ENCODE measurements around the gene PRRC2C. TPM values are rescaled to one million over a fixed set of nuclear protein-coding genes. Genes with fewer than 3 reads are reported as not detected.

PRRC2C gene
- total RNA-seq, 1 experiment from 2014 or later = 208 TPM

DNA sequence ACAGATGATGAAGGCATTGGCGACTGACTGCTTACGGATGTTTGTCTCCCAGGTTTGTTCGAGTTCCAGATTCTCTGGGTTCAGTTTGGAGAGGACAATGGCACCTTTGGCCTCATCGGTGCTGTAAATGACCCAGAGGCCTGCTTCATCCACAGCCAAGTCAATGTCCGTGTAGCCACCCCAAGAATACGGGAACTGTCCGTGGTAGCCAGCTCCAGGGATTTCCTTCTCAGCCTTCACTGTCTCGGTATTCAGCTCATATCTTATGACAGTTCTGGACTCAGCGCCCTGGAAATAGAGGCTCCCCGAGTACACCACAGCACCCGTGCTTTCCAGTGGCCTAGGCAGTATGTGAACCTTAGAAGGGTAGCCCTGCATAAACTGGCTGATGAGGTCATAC lies 150.8 kb downstream of the PRRC2C start:
- H3K4me3 ChIP-seq (ENCODE audit: low read depth, low read length) = no peak overlapping the region
- no TSS peak for BruUV-seq (replicated peaks)
- Mint-ChIP-seq H3K4me3 (ENCODE audit: unreplicated experiment) (no peak overlapping the region), H3K9me3 (ENCODE audit: unreplicated experiment) (no peaks in the 10 kb centered on the region), H3K36me3 (ENCODE audit: insufficient read depth, unreplicated experiment) (no peaks in the 10 kb centered on the region), H3K27me3 (ENCODE audit: insufficient read depth, unreplicated experiment) (no peaks in the 10 kb centered on the region), H3K27ac (ENCODE audit: unreplicated experiment) (no peak overlapping the region), H3K4me1 (ENCODE audit: low read depth, unreplicated experiment) (no peaks in the 10 kb centered on the region)
- ChIA-PET CTCF (no interaction called here), POLR2A (no interaction called here)
- H3K27me3 ChIP-seq (replicated peaks; ENCODE audit: control insufficient read depth, insufficient read depth, low read length) = no peaks in the 10 kb centered on the region
- H3K4me1 ChIP-seq = no peaks in the 10 kb centered on the region
- H3K36me3 ChIP-seq (ENCODE audit: control insufficient read depth, insufficient read depth, low read length) = no peaks in the 10 kb centered on the region
- intact Hi-C loops (cut with micrococcal nuclease; ENCODE audit: unreplicated experiment) = no loop called here
- no peaks in the 10 kb centered on the region for H3K9me3 ChIP-seq
- DNase-seq = peak in 1 of 2 experiments; percentile 21
- TF ChIP-seq, protein P1, sequence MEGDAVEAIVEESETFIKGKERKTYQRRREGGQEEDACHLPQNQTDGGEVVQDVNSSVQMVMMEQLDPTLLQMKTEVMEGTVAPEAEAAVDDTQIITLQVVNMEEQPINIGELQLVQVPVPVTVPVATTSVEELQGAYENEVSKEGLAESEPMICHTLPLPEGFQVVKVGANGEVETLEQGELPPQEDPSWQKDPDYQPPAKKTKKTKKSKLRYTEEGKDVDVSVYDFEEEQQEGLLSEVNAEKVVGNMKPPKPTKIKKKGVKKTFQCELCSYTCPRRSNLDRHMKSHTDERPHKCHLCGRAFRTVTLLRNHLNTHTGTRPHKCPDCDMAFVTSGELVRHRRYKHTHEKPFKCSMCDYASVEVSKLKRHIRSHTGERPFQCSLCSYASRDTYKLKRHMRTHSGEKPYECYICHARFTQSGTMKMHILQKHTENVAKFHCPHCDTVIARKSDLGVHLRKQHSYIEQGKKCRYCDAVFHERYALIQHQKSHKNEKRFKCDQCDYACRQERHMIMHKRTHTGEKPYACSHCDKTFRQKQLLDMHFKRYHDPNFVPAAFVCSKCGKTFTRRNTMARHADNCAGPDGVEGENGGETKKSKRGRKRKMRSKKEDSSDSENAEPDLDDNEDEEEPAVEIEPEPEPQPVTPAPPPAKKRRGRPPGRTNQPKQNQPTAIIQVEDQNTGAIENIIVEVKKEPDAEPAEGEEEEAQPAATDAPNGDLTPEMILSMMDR (IDR thresholded peaks at IDR 0.05; ENCODE audit: insufficient read depth in 1 of 2, low read depth in 1 of 2, low read length in 1 of 2, severe bottlenecking in 1 of 2, unreplicated experiment in 1 of 2) = no peak

DNA sequence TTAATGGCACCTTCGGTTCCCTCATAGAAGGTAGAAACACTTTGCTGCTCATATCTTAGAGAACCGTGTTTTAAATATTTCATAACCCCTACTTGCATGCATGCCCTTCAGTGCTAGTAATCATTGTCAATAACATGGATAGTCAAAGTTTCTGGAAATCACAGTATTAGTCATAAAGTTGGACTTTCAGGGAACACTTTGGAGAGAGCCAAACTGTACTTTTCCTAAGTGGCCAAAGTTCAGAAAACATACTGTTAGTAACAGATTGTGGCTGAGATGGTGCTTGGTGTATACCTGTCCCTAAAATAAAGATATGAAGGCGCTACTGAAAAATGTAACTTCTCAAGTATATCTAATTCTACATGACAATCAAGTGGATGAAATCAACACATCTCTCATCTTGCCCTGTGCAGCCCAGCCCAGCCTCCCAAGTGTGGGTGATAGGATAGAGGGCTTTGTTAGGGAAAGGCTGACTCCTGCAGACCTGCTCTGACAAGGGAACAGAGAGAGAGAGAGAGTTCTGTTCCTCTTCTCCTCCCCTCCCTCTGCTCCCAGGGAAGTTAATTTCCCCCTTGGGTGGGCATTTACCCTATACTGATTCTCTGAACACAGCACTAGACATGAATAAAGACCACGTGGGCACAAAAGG lies 152.7 kb downstream of the PRRC2C start:
- Mint-ChIP-seq H3K27ac (ENCODE audit: unreplicated experiment) (no peak overlapping the region), H3K36me3 (ENCODE audit: insufficient read depth, unreplicated experiment) (no peaks in the 10 kb centered on the region), H3K27me3 (ENCODE audit: insufficient read depth, unreplicated experiment) (no peaks in the 10 kb centered on the region), H3K9me3 (ENCODE audit: unreplicated experiment) (no peaks in the 10 kb centered on the region), H3K4me3 (ENCODE audit: unreplicated experiment) (no peak overlapping the region), H3K4me1 (ENCODE audit: low read depth, unreplicated experiment) (peaks cover 10% of the 10 kb centered on the region)
- Histone ChIP-seq H3K36me3 (ENCODE audit: control insufficient read depth, insufficient read depth, low read length) (no peaks in the 10 kb centered on the region), H3K4me1 (no peaks in the 10 kb centered on the region), H3K4me3 (ENCODE audit: low read depth, low read length) (no peak overlapping the region), H3K9me3 (no peaks in the 10 kb centered on the region), H3K27me3 (replicated peaks; ENCODE audit: control insufficient read depth, insufficient read depth, low read length) (no peaks in the 10 kb centered on the region)
- no peak for DNase-seq
- ChIA-PET CTCF (no interaction called here), POLR2A (no interaction called here)
- intact Hi-C loops (cut with micrococcal nuclease; ENCODE audit: unreplicated experiment) = no loop called here
- no TSS peak for BruUV-seq (replicated peaks)
- TF ChIP-seq, protein P1 (IDR thresholded peaks at IDR 0.05; ENCODE audit: insufficient read depth in 1 of 2, low read depth in 1 of 2, low read length in 1 of 2, severe bottlenecking in 1 of 2, unreplicated experiment in 1 of 2) = no peak

DNA sequence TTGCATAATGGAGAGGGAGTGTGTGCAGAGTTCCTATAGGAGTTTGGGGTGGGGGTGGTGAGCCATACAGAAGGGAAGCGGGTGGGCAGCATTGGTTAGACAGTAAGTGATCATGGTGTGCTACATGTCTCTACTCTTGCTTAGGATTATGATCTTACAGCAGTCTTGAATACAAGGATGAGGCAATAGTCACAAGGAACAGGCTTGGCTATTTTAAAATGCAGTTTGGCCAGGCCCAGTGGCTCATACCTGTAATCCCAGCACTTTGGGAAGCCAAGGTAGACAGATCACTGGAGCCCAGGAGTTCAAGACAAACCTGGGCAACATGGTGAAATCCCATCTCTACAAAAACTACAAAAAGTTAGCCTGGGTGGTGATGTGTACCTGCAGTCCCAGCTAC lies 154.9 kb downstream of the PRRC2C start:
- Mint-ChIP-seq H3K27ac (ENCODE audit: unreplicated experiment) (no peak overlapping the region), H3K4me1 (ENCODE audit: low read depth, unreplicated experiment) (peaks cover 10% of the 10 kb centered on the region), H3K36me3 (ENCODE audit: insufficient read depth, unreplicated experiment) (no peaks in the 10 kb centered on the region), H3K27me3 (ENCODE audit: insufficient read depth, unreplicated experiment) (no peaks in the 10 kb centered on the region), H3K9me3 (ENCODE audit: unreplicated experiment) (no peaks in the 10 kb centered on the region), H3K4me3 (ENCODE audit: unreplicated experiment) (no peak overlapping the region)
- DNase-seq = no peak
- Histone ChIP-seq H3K27me3 (replicated peaks; ENCODE audit: control insufficient read depth, insufficient read depth, low read length) (no peaks in the 10 kb centered on the region), H3K9me3 (no peaks in the 10 kb centered on the region), H3K4me1 (no peaks in the 10 kb centered on the region; the same call in 1 of the 2 replicates), H3K4me3 (ENCODE audit: low read depth, low read length) (no peak overlapping the region), H3K36me3 (ENCODE audit: control insufficient read depth, insufficient read depth, low read length) (no peaks in the 10 kb centered on the region)
- ChIA-PET POLR2A (no interaction called here), CTCF (no interaction called here)
- intact Hi-C loops (cut with micrococcal nuclease; ENCODE audit: unreplicated experiment) = no loop called here
- TF ChIP-seq, protein P1 (IDR thresholded peaks at IDR 0.05; ENCODE audit: insufficient read depth in 1 of 2, low read depth in 1 of 2, low read length in 1 of 2, severe bottlenecking in 1 of 2, unreplicated experiment in 1 of 2) = no peak
- no TSS peak for BruUV-seq (replicated peaks)

Data from Caco-2 (cell line).